HG03520 (cell line): ENCODE measurements around the gene ANKRD62.
"Not testable (repeated sequence)": the region's sequence is repeated elsewhere in the genome, so short reads cannot be mapped to it uniquely, and the experiment has no call there.

Experiments used
- ATAC-seq: cut with Tn5 transposase; IDR thresholded peaks from one replicate; pipeline ENCODE4 v1.9.1; 2021; ENCODE audit warnings: mild to moderate bottlenecking, moderate library complexity; ENCODE audit not compliant: unreplicated experiment

Gene ANKRD62

GRCh38 chr18:12065397-12065796 lies 28.2 kb upstream of the ANKRD62 start:
- ATAC-seq, result no peak

GRCh38 chr18:12066910-12067511 lies 26.6 kb upstream of the ANKRD62 start:
- no peak for ATAC-seq

- ATAC-seq, result no peak
These were observed 26.0 kb upstream of the ANKRD62 start for GRCh38 chr18:12067671-12068070.

- ATAC-seq, result not testable (repeated sequence)
These were observed 25.2 kb upstream of the ANKRD62 start for GRCh38 chr18:12068316-12068949.

- ATAC-seq, result no peak
These were observed 24.7 kb upstream of the ANKRD62 start for GRCh38 chr18:12068950-12069320.

- not testable (repeated sequence) for ATAC-seq
These were observed 22.6 kb upstream of the ANKRD62 start for GRCh38 chr18:12071066-12071465.

- ATAC-seq, result no peak
These were observed 20.6 kb upstream of the ANKRD62 start for GRCh38 chr18:12072996-12073395.

- no peak for ATAC-seq
These were observed 18.9 kb upstream of the ANKRD62 start for GRCh38 chr18:12074736-12075135.

GRCh38 chr18:12076424-12077140 lies 17.1 kb upstream of the ANKRD62 start:
- ATAC-seq, result no peak

GRCh38 chr18:12077994-12078393 lies 15.6 kb upstream of the ANKRD62 start:
- ATAC-seq, result not testable (repeated sequence)

GRCh38 chr18:12079491-12080237 lies 14.0 kb upstream of the ANKRD62 start:
- ATAC-seq, result no peak

GRCh38 chr18:12085136-12085535 lies 8.5 kb upstream of the ANKRD62 start:
- ATAC-seq, result no peak

- ATAC-seq, result no peak
These were observed 7.9 kb upstream of the ANKRD62 start for GRCh38 chr18:12085786-12086185.

GRCh38 chr18:12086249-12086648 lies 7.4 kb upstream of the ANKRD62 start:
- ATAC-seq, result no peak

- no peak for ATAC-seq
These were observed 6.8 kb upstream of the ANKRD62 start for GRCh38 chr18:12086677-12087470.

GRCh38 chr18:12087471-12088025 lies 6.1 kb upstream of the ANKRD62 start:
- ATAC-seq, result no peak

GRCh38 chr18:12088096-12088495 lies 5.5 kb upstream of the ANKRD62 start:
- no peak for ATAC-seq

- ATAC-seq, result no peak
These were observed 4.8 kb upstream of the ANKRD62 start for GRCh38 chr18:12088731-12089375.

GRCh38 chr18:12091538-12092141 lies 2.0 kb upstream of the ANKRD62 start:
- ATAC-seq, result no peak
